Measurements from ENCODE around the gene ADSS1.

ADSS1 gene

GRCh38 chr14:104694475-104694950 lies 29.5 kb upstream of the ADSS1 start:
- ChIA-PET POLR2A (no interaction called here), CTCF (interaction anchor here (1.2 to 2.5 kb wide), 2 partner anchors 14 to 54 kb away, joined by 4 to 8 read pairs; no protein-coding TSS in a partner anchor)
- DNase-seq (ENCODE audit: extremely low spot score), result no peak
- TF ChIP-seq CTCF (IDR thresholded peaks at IDR 0.05; ENCODE audit: control extremely low read depth, extremely low read depth, low read depth, missing control alignments), result no peak

GRCh38 chr14:104694991-104695659 lies 28.9 kb upstream of the ADSS1 start:
- no peak for TF ChIP-seq CTCF (IDR thresholded peaks at IDR 0.05; ENCODE audit: control extremely low read depth, extremely low read depth, low read depth, missing control alignments)
- ChIA-PET CTCF (interaction anchor here (2.5 kb wide), 1 partner anchor 14 kb away, joined by 8 read pairs; no protein-coding TSS in a partner anchor), POLR2A (no interaction called here)
- no peak for DNase-seq (ENCODE audit: extremely low spot score)

- no peak for DNase-seq (ENCODE audit: extremely low spot score)
- POLR2A ChIA-PET, result no interaction called here
- TF ChIP-seq CTCF (IDR thresholded peaks at IDR 0.05; ENCODE audit: control extremely low read depth, extremely low read depth, low read depth, missing control alignments), result no peak
- CTCF ChIA-PET, result no interaction called here
Observed at GRCh38 chr14:104695660-104696000, 28.4 kb upstream of the ADSS1 start.

- POLR2A ChIA-PET, result no interaction called here
- TF ChIP-seq CTCF (IDR thresholded peaks at IDR 0.05; ENCODE audit: control extremely low read depth, extremely low read depth, low read depth, missing control alignments), result no peak
- CTCF ChIA-PET, result interaction anchor here (1.2 kb wide), 2 partner anchors 12 to 16 kb away, joined by 4 to 5 read pairs; no protein-coding TSS in a partner anchor
- DNase-seq (ENCODE audit: extremely low spot score), result no peak
Observed at GRCh38 chr14:104696671-104697316, 27.2 kb upstream of the ADSS1 start.

GRCh38 chr14:104697317-104697703 lies 26.7 kb upstream of the ADSS1 start:
- ChIA-PET POLR2A (no interaction called here), CTCF (interaction anchor here (0.9 to 1.2 kb wide), 4 partner anchors 10 to 16 kb away, joined by 3 to 5 read pairs (median 4); no protein-coding TSS in a partner anchor)
- no peak for DNase-seq (ENCODE audit: extremely low spot score)
- no peak for TF ChIP-seq CTCF (IDR thresholded peaks at IDR 0.05; ENCODE audit: control extremely low read depth, extremely low read depth, low read depth, missing control alignments)

- ChIA-PET CTCF (interaction anchor here (0.9 to 1.2 kb wide), 2 partner anchors 11 kb away, joined by 3 to 4 read pairs; no protein-coding TSS in a partner anchor), POLR2A (no interaction called here)
- DNase-seq (ENCODE audit: extremely low spot score), result no peak
- no peak for TF ChIP-seq CTCF (IDR thresholded peaks at IDR 0.05; ENCODE audit: control extremely low read depth, extremely low read depth, low read depth, missing control alignments)
Observed at GRCh38 chr14:104697892-104698583, 26.0 kb upstream of the ADSS1 start.

Data from GM10248 (cell line).